Measurements from ENCODE around the gene NUDT6. TPM values are rescaled to one million over a fixed set of nuclear protein-coding genes. Genes with fewer than 3 reads are reported as not detected.

The NUDT6 gene
- total RNA-seq, 1 experiment from 2014 or later, result 4.0 TPM

GRCh38 chr4:122855353-122855890 is 67.0 kb downstream of the NUDT6 start:
- no peak overlapping the region for H3K23ac ChIP-seq (ENCODE audit: insufficient read length, low read depth, low read length)
- no peaks in the 10 kb centered on the region for H4K20me1 ChIP-seq (ENCODE audit: control insufficient read depth, insufficient read depth, insufficient read length)
- H3K18ac ChIP-seq (ENCODE audit: insufficient read length, low read depth, low read length), result no peak overlapping the region
- H3K9ac ChIP-seq (ENCODE audit: extremely low read depth, insufficient read length, low read length), result no peak overlapping the region
- no peak overlapping the region for H4K8ac ChIP-seq (replicated peaks; ENCODE audit: insufficient read length, low read depth, low read length)
- Mint-ChIP-seq H3K4me1 (peaks cover 79 to 82% of the 10 kb centered on the region in 2 experiments), H3K27me3 (ENCODE audit: low read depth) (no peaks in the 10 kb centered on the region), H3K27ac (peak overlapping the region in 2 of 3 experiments; percentile 53 to 58; a peak in 4 of 7 replicates), H3K4me3 (no peak overlapping the region), H3K36me3 (ENCODE audit: insufficient read depth in 1 of 3, low read depth in 3 of 3) (peaks cover 0 to 21% (median 20%) of the 10 kb centered on the region in 3 experiments; a peak in 5 of 7 replicates), H3K9me3 (no peaks in the 10 kb centered on the region)
- TF ChIP-seq, protein P1, sequence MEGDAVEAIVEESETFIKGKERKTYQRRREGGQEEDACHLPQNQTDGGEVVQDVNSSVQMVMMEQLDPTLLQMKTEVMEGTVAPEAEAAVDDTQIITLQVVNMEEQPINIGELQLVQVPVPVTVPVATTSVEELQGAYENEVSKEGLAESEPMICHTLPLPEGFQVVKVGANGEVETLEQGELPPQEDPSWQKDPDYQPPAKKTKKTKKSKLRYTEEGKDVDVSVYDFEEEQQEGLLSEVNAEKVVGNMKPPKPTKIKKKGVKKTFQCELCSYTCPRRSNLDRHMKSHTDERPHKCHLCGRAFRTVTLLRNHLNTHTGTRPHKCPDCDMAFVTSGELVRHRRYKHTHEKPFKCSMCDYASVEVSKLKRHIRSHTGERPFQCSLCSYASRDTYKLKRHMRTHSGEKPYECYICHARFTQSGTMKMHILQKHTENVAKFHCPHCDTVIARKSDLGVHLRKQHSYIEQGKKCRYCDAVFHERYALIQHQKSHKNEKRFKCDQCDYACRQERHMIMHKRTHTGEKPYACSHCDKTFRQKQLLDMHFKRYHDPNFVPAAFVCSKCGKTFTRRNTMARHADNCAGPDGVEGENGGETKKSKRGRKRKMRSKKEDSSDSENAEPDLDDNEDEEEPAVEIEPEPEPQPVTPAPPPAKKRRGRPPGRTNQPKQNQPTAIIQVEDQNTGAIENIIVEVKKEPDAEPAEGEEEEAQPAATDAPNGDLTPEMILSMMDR (conservative IDR thresholded peaks at IDR 0.05), result no peak
- H3K4me1 ChIP-seq (ENCODE audit: insufficient read depth, low read length), result peaks cover 20% of the 10 kb centered on the region
- H2BK5ac ChIP-seq (ENCODE audit: insufficient read length, low read length), result no peak overlapping the region
- H2AK5ac ChIP-seq (ENCODE audit: insufficient read length, low read length), result no peak overlapping the region
- no peak overlapping the region for H3K4me2 ChIP-seq (ENCODE audit: insufficient read depth, insufficient read length, low read length)
- H2BK15ac ChIP-seq (ENCODE audit: low read depth, low read length), result no peak overlapping the region
- H2BK12ac ChIP-seq (ENCODE audit: insufficient read length, low read depth, low read length), result no peak overlapping the region
- peaks cover 11% of the 10 kb centered on the region for H3K79me1 ChIP-seq (ENCODE audit: insufficient read depth, low read depth, low read length, poor library complexity, severe bottlenecking)
- peaks cover 65% of the 10 kb centered on the region for H3K79me2 ChIP-seq (ENCODE audit: insufficient read depth, low read length)
- no peak overlapping the region for H2BK120ac ChIP-seq (ENCODE audit: low read depth, low read length, poor library complexity, severe bottlenecking)
- no peak overlapping the region; the same call in 1 of the 2 replicates for H3K14ac ChIP-seq (ENCODE audit: insufficient read depth, low read length)
- no peak overlapping the region for H3K27ac ChIP-seq (ENCODE audit: insufficient read length, low read depth, low read length)
- no peak overlapping the region for H4K5ac ChIP-seq (ENCODE audit: insufficient read length, low read depth, low read length)
- DNase-seq, result no peak
- no CpG with 5 or more reads among the region's 2 CpGs for WGBS (ENCODE audit: extremely low coverage, insufficient read length, low lambda C conversion rate)
- H2BK20ac ChIP-seq (ENCODE audit: low read depth, low read length, poor library complexity, severe bottlenecking), result no peak overlapping the region
- H3K23me2 ChIP-seq (ENCODE audit: insufficient read length, low read depth, low read length, poor library complexity, severe bottlenecking), result no peaks in the 10 kb centered on the region
- H3K4ac ChIP-seq (ENCODE audit: low read depth, low read length), result no peak overlapping the region
- H3K9me3 ChIP-seq (ENCODE audit: control insufficient read depth, low read depth, low read length), result no peaks in the 10 kb centered on the region
- no peak overlapping the region for H4K91ac ChIP-seq (ENCODE audit: insufficient read length, low read depth, low read length)
- H3T11ph ChIP-seq (ENCODE audit: low read length), result no peak overlapping the region
- no peak overlapping the region for H2AFZ ChIP-seq (ENCODE audit: low read length)
- H3K27me3 ChIP-seq (ENCODE audit: insufficient read depth, low read length), result no peaks in the 10 kb centered on the region
- no peak overlapping the region for H3K56ac ChIP-seq (ENCODE audit: insufficient read length, low read depth, low read length)
